HCT116 (cell line): ENCODE results near the gene ANO4. TPM values are rescaled to one million over a fixed set of nuclear protein-coding genes. Genes with fewer than 3 reads are reported as not detected.

Experiments
- ATAC-seq: fragments of 200-7000 bp; cut with Tn5 transposase; 2 replicates; pipeline ENCODE4 v1.9.1; 2020; ENCODE audit warnings: mild to moderate bottlenecking, moderate library complexity
- BruUV-seq: library from RNA; stranded (reverse); fragments of 400-500 nt; replicated peaks from 2 replicates; lab custom pipeline; 2021; lab: Mats Ljungman, UMichigan
- CTCF ChIA-PET: fragments of 300-600 bp; sonication (Branson Sonifier 250); formaldehyde crosslinking; loops from one replicate; lab custom pipeline; 2021; ENCODE audit warnings: antibody characterized with exemption; lab: Charles Lee
- POLR2A ChIA-PET: fragments of 300-600, 350-600 bp; sonication (Branson Sonifier 250); formaldehyde crosslinking; loops from one replicate; lab custom pipeline; 2021; ENCODE audit warnings: antibody characterized with exemption; lab: Charles Lee
- RAD21 ChIA-PET, 2 experiments: fragments of 300-600 bp; sonication (Branson Sonifier 250); formaldehyde crosslinking; loops; one replicate each; lab custom pipeline; 2023; ENCODE audit warnings: low total read pairs in 2 of 2; ENCODE audit not compliant: uncharacterized antibody in 2 of 2, unreplicated experiment in 2 of 2, low non-redundant PET in 1 of 2; lab: Charles Lee
- DNase-seq: peaks from one replicate; pipeline ENCODE4 v3.0.0-alpha.2; 2010; ENCODE audit warnings: low read depth, low spot score
- H2AFZ ChIP-seq: fragments of 200-600 bp; shearing (Covaris generic), sonication (generic); 2 replicates; pipeline ENCODE4 v1.6.1; 2017; ENCODE audit warnings: low read depth, mixed run types, mixed read lengths, antibody characterized with exemption, low read length; ENCODE audit not compliant: poor library complexity, severe bottlenecking
- H3K27ac ChIP-seq: 2 replicates; pipeline ENCODE4 v1.5.1; 2012; ENCODE audit warnings: low read depth, low read length
- H3K27me3 ChIP-seq: fragments of 200-600 bp; sonication (generic); 2 replicates; pipeline ENCODE4 v1.6.1; 2016; ENCODE audit warnings: mixed run types, low read length, mixed read lengths; ENCODE audit not compliant: insufficient read depth
- H3K36me3 ChIP-seq, 2 experiments: fragments of 200-500 bp in 1 of 2; fragments of 200-600 bp in 1 of 2; sonication (Bioruptor generic) in 1 of 2; sonication (generic) in 1 of 2; 2 replicates each; pipeline versions ENCODE4 v1.5.1 to v1.6.1; 2014 to 2016; ENCODE audit warnings: low read length in 2 of 2, inconsistent platforms in 1 of 2, mixed read lengths in 1 of 2, mixed run types in 1 of 2; ENCODE audit not compliant: insufficient read depth in 2 of 2, control insufficient read depth in 1 of 2
- H3K4me1 ChIP-seq, 2 experiments: fragments of 200-600 bp in 1 of 2; sonication (generic) in 1 of 2; 2 replicates each; pipeline versions ENCODE4 v1.5.1 to v1.6.1; 2012 to 2017; ENCODE audit warnings: low read length in 2 of 2, inconsistent platforms in 1 of 2, mild to moderate bottlenecking in 1 of 2, mixed read lengths in 1 of 2, mixed run types in 1 of 2, moderate library complexity in 1 of 2; ENCODE audit not compliant: insufficient read depth in 2 of 2, control insufficient read depth in 1 of 2
- H3K4me2 ChIP-seq: fragments of 200-600 bp; sonication (generic); 2 replicates; pipeline ENCODE4 v1.6.1; 2017; ENCODE audit warnings: mixed run types, low read length, mixed read lengths
- H3K4me3 ChIP-seq, 2 experiments: fragments of 200-600 bp in 1 of 2; sonication (generic) in 1 of 2; replicated peaks in 1 of 2; 2 replicates each; pipeline ENCODE4 v1.5.1; 2011 to 2016; ENCODE audit warnings: low read length in 2 of 2, control low read depth in 1 of 2, low read depth in 1 of 2, mild to moderate bottlenecking in 1 of 2, mixed read lengths in 1 of 2, mixed run types in 1 of 2
- H3K79me2 ChIP-seq: fragments of 200-600 bp; sonication (generic); 2 replicates; pipeline ENCODE4 v1.6.1; 2017; ENCODE audit warnings: mild to moderate bottlenecking, mixed run types, low read length, moderate library complexity, mixed read lengths; ENCODE audit not compliant: insufficient read depth
- H3K9ac ChIP-seq: fragments of 200-600 bp; sonication (generic); 2 replicates; pipeline ENCODE4 v1.6.1; 2016; ENCODE audit warnings: low read length, mixed read lengths
- H3K9me2 ChIP-seq: fragments of 200-600 bp; sonication (generic), shearing (Covaris generic); 2 replicates; pipeline ENCODE4 v1.6.1; 2017; ENCODE audit warnings: mixed run types, mild to moderate bottlenecking, moderate library complexity; ENCODE audit not compliant: insufficient read depth
- H3K9me3 ChIP-seq, 2 experiments: fragments of 200-500 bp in 1 of 2; fragments of 200-600 bp in 1 of 2; sonication (Bioruptor generic) in 1 of 2; sonication (generic) in 1 of 2; 2 replicates each; pipeline ENCODE4 v1.6.1; 2014 to 2017; ENCODE audit warnings: low read length in 2 of 2, mixed read lengths in 2 of 2, inconsistent platforms in 1 of 2, low read depth in 1 of 2, mild to moderate bottlenecking in 1 of 2, mixed run types in 1 of 2, moderate library complexity in 1 of 2; ENCODE audit not compliant: control insufficient read depth in 1 of 2, insufficient read depth in 1 of 2
- H4K20me1 ChIP-seq: fragments of 200-600 bp; sonication (generic), shearing (Covaris generic); 2 replicates; pipeline ENCODE4 v1.6.1; 2017; ENCODE audit warnings: mixed run types, mild to moderate bottlenecking, moderate library complexity; ENCODE audit not compliant: insufficient read depth
- CBX3 ChIP-seq: IDR thresholded peaks from 2 replicates; pipeline ENCODE4 v1.6.1; 2012; ENCODE audit warnings: low read depth
- CEBPB ChIP-seq: IDR thresholded peaks from 2 replicates; pipeline ENCODE4 v1.6.1; 2012; ENCODE audit warnings: low read depth
- CTCF ChIP-seq, 3 experiments: fragments of 200-600 bp in 1 of 3; sonication (generic) in 1 of 3; IDR thresholded peaks in 2 of 3; conservative IDR thresholded peaks in 1 of 3; 2 replicates each; pipeline ENCODE4 v1.5.1; 2012 to 2017; ENCODE audit warnings: low read depth in 2 of 3, low read length in 2 of 3, antibody characterized with exemption in 1 of 3, borderline replicate concordance in 1 of 3, control low read depth in 1 of 3, mild to moderate bottlenecking in 1 of 3, mixed read lengths in 1 of 3, mixed run types in 1 of 3, moderate library complexity in 1 of 3; ENCODE audit not compliant: insufficient read depth in 1 of 3
- EGR1 ChIP-seq: IDR thresholded peaks from 2 replicates; pipeline ENCODE4 v1.6.1; 2012; ENCODE audit warnings: low read depth
- ELF1 ChIP-seq: IDR thresholded peaks from 2 replicates; pipeline ENCODE4 v1.6.1; 2012; ENCODE audit warnings: low read depth, borderline replicate concordance
- POLR2AphosphoS5 ChIP-seq: IDR thresholded peaks from 2 replicates; pipeline ENCODE4 v1.6.1; 2011; ENCODE audit warnings: mild to moderate bottlenecking, low read depth, low read length, moderate library complexity
- RAD21 ChIP-seq: IDR thresholded peaks from 2 replicates; pipeline ENCODE4 v1.6.1; 2012; ENCODE audit warnings: low read depth, mild to moderate bottlenecking
- SIN3A ChIP-seq: IDR thresholded peaks from 2 replicates; pipeline ENCODE4 v1.6.1; 2012; ENCODE audit warnings: low read depth
- SRF ChIP-seq: IDR thresholded peaks from 2 replicates; pipeline ENCODE4 v1.6.1; 2012; ENCODE audit warnings: low read depth
- TCF7L2 ChIP-seq: IDR thresholded peaks from 2 replicates; pipeline ENCODE4 v1.7.0; 2011; ENCODE audit warnings: borderline replicate concordance, inconsistent platforms; ENCODE audit not compliant: insufficient read depth, insufficient read length; ENCODE audit errors: extremely low read depth
- YY1 ChIP-seq: IDR thresholded peaks from 2 replicates; pipeline ENCODE4 v1.6.1; 2011; ENCODE audit warnings: low read length, low read depth, moderate library complexity, mild to moderate bottlenecking; ENCODE audit not compliant: insufficient replicate concordance; ENCODE audit errors: extremely low read depth
- ZBTB33 ChIP-seq: IDR thresholded peaks from 2 replicates; pipeline ENCODE4 v1.6.1; 2011; ENCODE audit warnings: mild to moderate bottlenecking, low read length, moderate library complexity; ENCODE audit not compliant: insufficient replicate concordance; ENCODE audit errors: extremely low read depth
- ZNF274 ChIP-seq: fragments of 200-500 bp; sonication (Bioruptor generic); IDR thresholded peaks from 2 replicates; pipeline ENCODE4 v1.6.1; 2014; ENCODE audit warnings: mild to moderate bottlenecking, low read depth, low read length, inconsistent platforms
- intact Hi-C: fragments of 100-400 bp; cut with micrococcal nuclease; formaldehyde crosslinking; loops from 2 replicates; pipeline ENCODE4 v1.10.0; 2022
- total RNA-seq: library from RNA; stranded (reverse); gene quantifications from one replicate; pipeline ENCODE4 v1.2.1, GENCODE V29; 2021; ENCODE audit not compliant: unreplicated experiment
- TF ChIP-seq, protein P1 (sequence below): IDR thresholded peaks from 2 replicates; pipeline ENCODE4 v1.6.1; 2012; ENCODE audit warnings: low read depth

The ANO4 gene
- total RNA-seq, 1 experiment from 2014 or later = 1.7 TPM

DNA sequence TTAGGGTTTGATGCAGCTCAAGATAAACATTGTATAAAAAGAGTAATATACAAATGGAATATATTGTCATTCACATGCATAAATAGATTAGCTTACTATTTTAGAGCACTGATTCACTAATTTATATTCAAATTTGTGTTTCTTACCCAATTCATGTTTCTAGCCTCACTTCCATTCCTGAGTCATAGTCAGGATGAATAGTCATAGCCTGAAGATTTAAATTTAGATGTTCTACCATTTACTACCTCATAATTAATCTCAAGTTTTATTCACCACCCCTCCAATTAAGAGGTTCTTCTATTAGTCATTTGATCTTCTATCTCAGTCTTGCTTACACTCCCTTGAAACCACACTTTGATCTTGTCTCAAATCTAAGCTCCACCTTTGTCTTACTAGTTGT, 38.7 kb downstream of the ANO4 start:
- DNase-seq = no peak
- ChIA-PET POLR2A (no interaction called here), RAD21 (no interaction called here), CTCF (no interaction called here)
- no peak for TF ChIP-seq RAD21
- no peak for TF ChIP-seq ZBTB33
- TF ChIP-seq ELF1 = no peak
- no peak for TF ChIP-seq ZNF274
- no peak for TF ChIP-seq POLR2AphosphoS5
- no peak for TF ChIP-seq TCF7L2
- TF ChIP-seq CEBPB = no peak
- TF ChIP-seq YY1 = no peak
- TF ChIP-seq, protein P1, sequence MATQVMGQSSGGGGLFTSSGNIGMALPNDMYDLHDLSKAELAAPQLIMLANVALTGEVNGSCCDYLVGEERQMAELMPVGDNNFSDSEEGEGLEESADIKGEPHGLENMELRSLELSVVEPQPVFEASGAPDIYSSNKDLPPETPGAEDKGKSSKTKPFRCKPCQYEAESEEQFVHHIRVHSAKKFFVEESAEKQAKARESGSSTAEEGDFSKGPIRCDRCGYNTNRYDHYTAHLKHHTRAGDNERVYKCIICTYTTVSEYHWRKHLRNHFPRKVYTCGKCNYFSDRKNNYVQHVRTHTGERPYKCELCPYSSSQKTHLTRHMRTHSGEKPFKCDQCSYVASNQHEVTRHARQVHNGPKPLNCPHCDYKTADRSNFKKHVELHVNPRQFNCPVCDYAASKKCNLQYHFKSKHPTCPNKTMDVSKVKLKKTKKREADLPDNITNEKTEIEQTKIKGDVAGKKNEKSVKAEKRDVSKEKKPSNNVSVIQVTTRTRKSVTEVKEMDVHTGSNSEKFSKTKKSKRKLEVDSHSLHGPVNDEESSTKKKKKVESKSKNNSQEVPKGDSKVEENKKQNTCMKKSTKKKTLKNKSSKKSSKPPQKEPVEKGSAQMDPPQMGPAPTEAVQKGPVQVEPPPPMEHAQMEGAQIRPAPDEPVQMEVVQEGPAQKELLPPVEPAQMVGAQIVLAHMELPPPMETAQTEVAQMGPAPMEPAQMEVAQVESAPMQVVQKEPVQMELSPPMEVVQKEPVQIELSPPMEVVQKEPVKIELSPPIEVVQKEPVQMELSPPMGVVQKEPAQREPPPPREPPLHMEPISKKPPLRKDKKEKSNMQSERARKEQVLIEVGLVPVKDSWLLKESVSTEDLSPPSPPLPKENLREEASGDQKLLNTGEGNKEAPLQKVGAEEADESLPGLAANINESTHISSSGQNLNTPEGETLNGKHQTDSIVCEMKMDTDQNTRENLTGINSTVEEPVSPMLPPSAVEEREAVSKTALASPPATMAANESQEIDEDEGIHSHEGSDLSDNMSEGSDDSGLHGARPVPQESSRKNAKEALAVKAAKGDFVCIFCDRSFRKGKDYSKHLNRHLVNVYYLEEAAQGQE = no peak
- no peak for TF ChIP-seq CBX3
- no peak for TF ChIP-seq EGR1
- no peak for TF ChIP-seq CTCF (IDR thresholded peaks at IDR 0.05 in 2 of 3, conservative IDR thresholded peaks at IDR 0.05 in 1 of 3; ENCODE audit: borderline replicate concordance in 1 of 3, insufficient read depth in 1 of 3, low read depth in 2 of 3, low read length in 2 of 3)
- no peak for TF ChIP-seq SIN3A
- TF ChIP-seq SRF = no peak
- Histone ChIP-seq H2AFZ (no peak overlapping the region), H3K4me2 (no peak overlapping the region), H3K79me2 (no peaks in the 10 kb centered on the region), H3K9me2 (no peaks in the 10 kb centered on the region), H3K27ac (no peak overlapping the region), H3K4me3 (no peak overlapping the region), H3K9ac (no peak overlapping the region), H3K27me3 (no peaks in the 10 kb centered on the region), H4K20me1 (no peaks in the 10 kb centered on the region), H3K36me3 (no peaks in the 10 kb centered on the region), H3K4me1 (no peaks in the 10 kb centered on the region), H3K9me3 (no peaks in the 10 kb centered on the region)
- intact Hi-C loops = no loop called here
- BruUV-seq = no TSS peak
- no peak for ATAC-seq
